SU-DHL-6 (cell line): ENCODE measurements around the gene SNHG17.

Experiments used
- CTCF ChIP-seq: fragments of 200-600 bp; sonication (generic); IDR thresholded peaks from one replicate; pipeline ENCODE4 v1.5.1; 2017; ENCODE audit warnings: antibody characterized with exemption, mild to moderate bottlenecking, low read length, moderate library complexity; ENCODE audit not compliant: insufficient read depth, poor library complexity, severe bottlenecking
- EZH2phosphoT487 ChIP-seq: fragments of 200-600 bp; sonication (generic), shearing (Covaris generic); conservative IDR thresholded peaks from 2 replicates; pipeline ENCODE4 v1.6.1; 2018; ENCODE audit warnings: mild to moderate bottlenecking, antibody characterized with exemption, low read length, moderate library complexity, mixed read lengths

- no peak for TF ChIP-seq CTCF
- no peak for TF ChIP-seq EZH2phosphoT487
Measured at GRCh38 chr20:38460040-38460623, 25.0 kb upstream of the SNHG17 start.
